GM18909 (cell line): ENCODE data around the gene GRIPAP1.

Experiments
- ATAC-seq: cut with Tn5 transposase; IDR thresholded peaks from one replicate; pipeline ENCODE4 v1.9.1; 2021; ENCODE audit warnings: mild to moderate bottlenecking; ENCODE audit not compliant: unreplicated experiment, poor library complexity

Gene GRIPAP1

DNA sequence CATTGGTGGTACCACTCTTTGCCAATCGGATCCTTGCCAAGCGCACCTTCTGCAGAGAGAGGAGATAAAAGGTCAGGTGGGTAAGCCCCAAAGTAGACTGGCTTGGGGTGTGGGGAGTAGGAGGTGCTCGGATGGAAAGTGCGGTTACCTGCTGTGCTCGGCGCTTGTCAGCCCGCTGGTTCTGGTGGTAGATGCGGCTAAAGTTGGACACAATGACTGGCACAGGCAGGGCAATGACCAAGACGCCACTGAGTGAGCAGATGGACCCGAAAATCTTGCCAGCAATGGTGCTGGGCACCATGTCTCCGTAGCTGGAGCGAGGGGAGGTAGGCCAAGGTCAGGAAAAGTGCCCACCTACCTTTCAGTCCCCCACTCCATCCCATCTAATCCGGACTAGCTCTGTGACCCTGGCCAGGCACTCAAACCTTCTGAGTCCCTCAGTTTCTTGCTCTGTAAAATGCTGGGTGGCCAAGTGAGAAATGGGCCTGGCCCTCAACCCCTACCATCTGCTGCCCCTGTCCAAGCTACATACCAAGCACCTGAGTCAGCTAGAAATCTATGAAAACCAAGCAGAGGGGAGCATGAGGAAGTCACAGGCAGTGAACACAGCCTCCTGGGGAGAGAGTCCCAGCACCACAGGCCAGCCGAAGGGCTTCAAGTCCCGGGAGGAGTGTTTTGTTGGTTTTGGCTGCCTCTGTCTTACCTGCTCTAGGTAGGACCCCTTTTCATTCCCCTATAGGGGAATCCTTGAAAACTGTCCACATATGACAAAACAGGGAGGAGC, 35.1 kb downstream of the GRIPAP1 start:
- ATAC-seq = no peak

DNA sequence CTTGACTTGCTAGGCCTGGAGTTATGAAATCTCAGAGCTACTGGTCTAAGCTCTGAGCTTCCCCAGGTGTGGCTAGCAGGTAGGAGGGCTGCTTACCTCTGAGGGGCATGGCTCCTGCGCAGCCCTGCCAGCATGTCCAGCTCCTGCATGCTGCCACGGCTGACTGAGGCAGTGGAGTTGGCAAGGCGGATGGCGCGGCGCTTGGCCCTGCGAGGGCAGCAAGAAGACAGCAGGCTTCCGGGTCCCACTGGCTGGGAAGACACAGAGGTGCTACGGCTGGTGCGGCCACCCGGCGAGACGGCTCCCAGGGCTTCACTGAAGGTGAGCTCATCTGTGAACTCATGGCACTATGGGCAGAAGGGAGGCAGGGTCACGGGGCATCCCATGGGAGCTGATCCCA, 36.1 kb downstream of the GRIPAP1 start:
- no peak for ATAC-seq

DNA sequence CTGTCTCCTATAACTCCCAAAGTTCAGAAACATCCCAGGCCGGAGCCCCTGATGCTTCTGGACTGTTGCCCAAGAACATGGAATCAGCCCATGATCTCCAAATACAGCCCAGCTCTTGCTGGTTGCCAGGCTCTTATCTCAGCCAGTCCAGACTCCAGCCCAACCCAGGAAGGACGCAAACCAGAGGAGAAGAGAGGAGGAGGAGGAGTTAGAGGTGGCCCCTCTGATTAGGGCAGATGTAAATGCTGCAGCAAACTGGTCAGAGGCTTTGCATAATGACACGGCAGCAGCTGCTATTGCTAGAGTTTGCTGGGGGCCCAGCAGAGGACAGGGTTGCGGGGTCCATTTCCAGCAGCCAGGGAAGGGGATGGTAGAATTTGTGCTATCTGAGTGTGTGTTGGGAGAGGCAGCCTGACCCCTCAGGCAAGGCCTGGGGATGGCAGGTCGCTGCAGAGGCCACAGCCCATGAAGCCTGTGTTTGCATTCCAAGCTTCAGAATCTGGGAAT, 40.4 kb downstream of the GRIPAP1 start:
- ATAC-seq = no peak

DNA sequence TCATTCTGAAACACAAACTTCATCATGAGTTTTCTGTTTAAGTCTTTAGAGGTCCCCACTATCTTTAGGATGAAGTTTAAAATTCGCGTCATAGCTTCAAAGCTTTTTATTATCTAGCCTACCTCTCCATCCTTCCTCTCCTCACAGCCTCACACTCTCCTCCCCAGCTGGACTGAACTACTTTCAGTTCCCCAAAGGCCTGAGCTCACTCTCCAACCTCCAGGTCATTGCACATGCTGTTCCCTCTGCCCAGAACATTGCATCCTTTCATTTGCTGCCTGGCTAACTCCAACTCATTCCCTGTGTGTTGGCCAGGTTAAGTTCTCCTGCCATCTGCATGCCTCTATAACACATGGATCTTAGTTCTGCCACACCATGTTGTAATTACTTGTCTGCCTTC, 41.8 kb downstream of the GRIPAP1 start:
- no peak for ATAC-seq

DNA sequence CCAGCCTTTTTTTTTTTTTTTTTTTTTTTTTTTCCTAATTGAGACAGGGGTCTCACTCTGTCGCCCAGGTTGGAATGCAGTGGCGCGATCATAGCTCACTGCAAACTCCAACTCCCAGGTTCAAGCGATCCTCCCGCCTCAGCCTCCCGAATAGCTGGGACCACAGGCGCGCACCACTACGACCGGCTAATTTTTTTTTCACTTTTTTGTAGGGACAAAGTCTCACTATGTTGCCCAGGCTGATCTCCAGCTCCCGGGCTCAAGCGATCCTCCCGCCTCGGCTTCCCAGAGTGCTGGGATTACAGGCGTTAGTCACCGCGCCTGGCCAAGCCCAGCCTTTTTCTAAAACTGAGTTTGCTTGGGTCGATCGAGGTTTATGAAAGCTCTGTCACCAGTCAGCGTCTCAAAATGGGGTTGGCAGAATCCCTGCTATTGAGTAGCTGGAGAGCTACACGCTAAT, 43.4 kb downstream of the GRIPAP1 start:
- no peak for ATAC-seq

DNA sequence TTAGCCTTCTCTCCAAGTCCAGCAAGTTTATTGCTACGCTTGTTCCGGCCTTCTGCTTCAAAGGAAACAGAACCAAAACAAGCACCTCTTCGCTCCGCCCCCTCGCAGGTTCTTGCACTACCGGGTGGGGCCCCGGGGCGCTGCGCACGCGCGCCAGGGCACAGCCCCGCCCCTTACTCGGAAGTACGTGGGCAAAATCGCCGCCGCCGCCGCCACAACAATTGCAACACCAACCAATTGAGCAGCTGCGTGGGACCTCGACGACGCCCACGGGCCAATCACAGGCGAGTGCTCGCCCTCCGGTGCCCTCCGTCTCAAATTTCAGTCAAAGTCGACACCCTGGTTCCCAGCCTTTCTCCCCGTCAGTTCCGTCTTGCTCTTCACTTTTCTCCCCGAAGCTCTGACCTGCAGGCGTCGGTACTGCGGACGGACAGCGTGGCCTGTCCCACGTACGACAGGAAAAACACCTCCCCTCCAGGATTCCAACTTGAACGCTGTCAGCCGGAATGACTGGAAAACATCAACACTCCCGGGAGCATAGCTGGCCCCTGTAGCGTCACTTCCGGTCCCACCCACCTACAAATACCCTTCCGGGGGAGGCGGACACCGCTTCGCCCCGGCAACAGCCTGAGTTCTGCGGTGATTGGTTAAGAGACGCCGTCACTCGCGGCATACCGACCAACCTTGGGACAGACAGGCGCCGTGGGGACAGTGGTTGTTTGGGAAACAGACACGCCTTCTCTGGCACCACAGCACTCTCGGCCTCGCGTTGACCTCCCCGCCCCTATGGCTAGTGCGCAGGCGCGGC, 44.0 kb downstream of the GRIPAP1 start:
- peak; percentile 85 for ATAC-seq

DNA sequence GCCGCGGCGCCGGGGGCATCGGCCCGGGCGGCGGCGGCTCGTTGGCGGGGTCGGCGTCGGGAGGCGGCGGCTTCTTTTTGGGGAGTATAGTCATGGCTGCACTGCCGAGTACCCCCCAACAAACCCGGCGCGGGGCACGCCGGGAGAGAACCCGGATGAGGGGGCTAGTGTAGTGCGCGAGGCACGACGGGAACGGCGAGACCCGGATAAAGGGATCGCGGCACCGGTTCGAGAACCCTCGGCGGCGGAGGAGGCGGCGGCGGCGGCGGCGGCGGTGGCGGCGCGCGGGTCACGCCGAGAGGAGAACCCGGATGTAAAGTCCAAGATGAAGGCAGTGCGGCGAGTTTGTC, 44.6 kb downstream of the GRIPAP1 start, which contains the start of gene OTUD5:
Gene OTUD5, minus strand, starts transcription at position 131 of the 350 bp plus-strand sequence. Its CDS starts 37 bp downstream, at position 94.
- ATAC-seq = peak; percentile 47

DNA sequence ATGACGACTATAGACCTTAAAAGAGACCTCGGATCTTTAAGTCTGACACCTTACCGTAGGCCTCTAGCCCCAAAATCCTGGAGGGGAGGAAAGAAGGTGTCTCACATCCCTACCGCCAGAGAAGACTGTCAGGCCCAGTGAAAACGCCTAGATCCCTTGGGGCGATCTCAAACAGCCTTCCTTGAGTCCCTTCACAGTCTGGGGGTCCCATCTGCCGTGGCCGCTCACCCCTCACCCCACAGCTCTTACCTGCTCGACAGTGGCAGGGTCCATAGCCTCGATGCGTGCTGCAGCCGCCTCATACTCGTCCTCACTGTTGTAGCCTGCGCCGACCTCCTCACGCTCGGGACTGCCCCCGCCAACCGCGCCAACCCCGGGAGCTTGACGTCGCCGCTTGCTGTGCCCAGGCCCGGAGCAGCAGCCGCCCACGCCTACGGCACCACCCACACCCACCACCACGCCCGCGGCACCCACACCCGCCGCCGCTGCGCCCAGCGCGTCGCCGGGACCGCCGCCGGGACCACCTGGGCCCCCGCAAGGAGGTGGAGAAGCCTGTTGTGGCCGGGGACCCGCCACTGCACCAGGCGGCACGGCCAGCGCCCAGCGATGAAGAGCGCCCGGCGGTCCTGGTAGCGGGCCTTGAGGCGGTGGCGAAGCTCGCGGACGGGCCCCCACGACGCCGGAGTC, 45.2 kb downstream of the GRIPAP1 start:
- ATAC-seq = no peak

DNA sequence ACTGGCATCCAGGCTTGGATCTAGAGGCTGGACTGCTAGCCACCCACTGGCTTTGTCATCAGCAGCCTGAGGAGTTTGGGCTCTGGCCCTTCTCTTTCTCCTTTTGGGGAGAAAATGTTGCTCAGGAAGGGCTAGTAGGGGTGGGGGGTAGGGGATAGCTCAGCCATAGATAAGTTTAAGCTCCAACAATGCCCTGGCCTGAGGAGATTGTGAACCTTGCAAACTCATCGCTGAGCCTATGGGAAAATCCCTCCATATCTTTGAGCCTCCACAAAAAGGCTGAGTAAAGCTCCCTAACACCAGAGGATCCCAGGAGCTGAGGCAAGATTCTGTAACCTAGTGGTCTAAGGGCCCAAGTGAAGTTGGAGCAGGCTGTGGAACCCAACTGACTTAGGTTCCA, 53.5 kb downstream of the GRIPAP1 start:
- ATAC-seq = no peak

DNA sequence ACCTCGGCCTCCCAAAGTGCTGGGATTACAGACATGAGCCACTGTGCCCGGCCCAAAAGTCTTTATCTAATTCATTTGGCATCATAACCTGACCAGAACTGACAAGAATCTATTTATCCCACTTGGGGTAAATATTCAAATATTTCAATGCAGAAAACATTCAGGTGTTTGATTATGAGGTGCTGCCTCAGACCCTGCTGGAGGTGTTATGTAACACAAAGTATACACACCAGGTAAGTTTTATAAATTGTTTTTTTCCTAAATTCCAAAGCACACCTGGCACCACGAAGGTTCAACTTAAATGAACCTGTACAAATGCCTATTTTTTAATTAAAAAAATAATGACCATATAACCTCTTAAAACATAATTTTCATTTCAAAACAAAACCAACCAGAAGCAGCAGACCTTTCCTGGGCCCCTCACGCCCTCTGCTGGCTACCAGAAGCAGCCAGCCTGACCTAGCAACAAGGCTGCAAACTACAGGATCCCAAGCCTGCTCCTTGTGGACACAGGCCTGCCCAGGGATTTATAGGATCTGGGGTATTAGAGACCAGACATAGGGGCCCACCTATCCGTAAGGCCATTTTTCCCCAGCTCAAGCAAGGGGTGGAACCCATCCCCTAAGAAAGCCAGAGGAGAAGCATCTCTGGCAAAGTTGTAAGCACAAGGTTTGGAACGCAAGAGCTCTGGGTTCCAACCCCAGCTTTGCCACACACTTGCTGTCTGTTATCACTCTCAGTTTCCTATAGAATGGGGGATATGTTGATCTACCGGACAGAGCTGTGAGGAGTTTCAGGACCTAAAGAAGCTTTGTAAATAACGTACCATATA, 56.3 kb downstream of the GRIPAP1 start:
- peak; percentile 65 for ATAC-seq

DNA sequence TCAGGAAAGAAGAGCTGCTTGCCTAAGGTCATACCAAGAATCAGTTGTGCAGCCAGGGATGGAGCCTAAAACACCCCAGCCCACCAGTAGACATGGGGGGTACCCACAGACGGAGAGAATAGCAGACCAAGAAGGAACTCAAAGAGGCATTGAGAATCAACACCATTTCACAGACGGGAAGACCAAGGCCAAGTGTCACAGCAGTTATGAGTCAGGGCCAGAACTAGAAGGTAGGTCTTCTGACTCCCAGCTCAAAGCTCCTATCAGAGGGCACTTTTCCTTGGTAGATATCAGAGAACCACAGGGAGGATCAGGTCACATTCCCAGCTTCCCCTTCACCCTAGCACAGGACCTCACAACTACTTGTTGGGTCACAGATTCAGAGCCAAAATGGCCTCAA, 59.2 kb downstream of the GRIPAP1 start:
- no peak for ATAC-seq

DNA sequence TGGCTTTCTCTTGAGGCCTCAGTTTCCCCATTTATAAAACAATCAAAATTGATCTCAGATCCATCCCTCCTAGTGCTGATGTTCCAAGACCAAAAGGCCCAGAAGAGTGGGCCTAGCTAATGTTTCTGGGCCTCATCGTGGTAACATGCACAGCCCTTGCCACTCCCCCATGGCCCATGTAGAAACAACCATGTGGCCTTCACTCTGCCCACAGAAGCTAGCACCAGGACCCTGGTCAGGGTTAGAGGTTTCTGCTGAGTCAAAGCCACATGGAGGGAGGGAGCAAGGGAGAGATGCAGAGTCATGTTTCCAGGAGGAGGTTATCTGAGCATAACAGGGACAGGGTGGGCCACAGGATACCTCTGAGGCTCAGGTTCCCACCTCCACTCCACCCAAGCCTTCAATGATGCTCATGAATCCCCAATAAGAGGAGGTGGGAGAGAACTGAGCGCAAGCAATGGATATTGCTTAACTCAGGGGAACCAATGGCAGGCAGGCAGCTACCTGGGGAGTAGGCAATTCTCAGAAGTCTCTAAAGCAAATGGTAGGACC, 61.6 kb downstream of the GRIPAP1 start:
- no peak for ATAC-seq

DNA sequence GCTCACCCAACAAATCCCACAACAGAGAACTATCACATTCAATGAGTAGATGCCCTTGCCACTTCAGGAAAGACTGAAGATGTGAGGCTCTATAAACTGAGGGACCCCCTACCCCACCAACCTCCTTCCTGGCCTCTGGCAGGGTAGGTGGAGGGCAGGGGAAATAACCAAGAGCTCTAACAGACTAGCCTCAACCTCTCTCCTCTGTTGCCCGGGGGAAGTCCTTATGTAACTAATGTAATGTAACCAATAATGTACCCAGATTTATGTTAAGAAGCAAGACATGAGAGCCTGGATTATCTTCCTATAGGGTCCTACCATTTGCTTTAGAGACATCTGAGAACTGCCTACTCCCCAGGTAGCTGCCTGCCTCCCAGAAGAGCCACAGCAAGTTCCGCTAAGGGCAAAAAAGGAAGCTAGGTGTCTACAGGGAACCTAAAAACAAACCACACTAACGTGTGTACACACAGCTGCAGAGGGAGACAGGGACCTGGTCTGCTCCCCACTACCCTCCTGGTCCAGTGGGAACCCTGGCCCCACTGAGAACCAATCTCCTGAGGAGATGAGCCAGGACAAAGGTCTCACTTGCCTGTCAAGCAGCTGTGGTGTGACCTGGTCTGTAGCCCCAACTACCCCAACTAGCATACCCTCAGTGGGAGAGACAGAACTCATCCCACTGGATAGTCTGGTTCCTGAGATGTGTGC, 62.4 kb downstream of the GRIPAP1 start:
- no peak for ATAC-seq

DNA sequence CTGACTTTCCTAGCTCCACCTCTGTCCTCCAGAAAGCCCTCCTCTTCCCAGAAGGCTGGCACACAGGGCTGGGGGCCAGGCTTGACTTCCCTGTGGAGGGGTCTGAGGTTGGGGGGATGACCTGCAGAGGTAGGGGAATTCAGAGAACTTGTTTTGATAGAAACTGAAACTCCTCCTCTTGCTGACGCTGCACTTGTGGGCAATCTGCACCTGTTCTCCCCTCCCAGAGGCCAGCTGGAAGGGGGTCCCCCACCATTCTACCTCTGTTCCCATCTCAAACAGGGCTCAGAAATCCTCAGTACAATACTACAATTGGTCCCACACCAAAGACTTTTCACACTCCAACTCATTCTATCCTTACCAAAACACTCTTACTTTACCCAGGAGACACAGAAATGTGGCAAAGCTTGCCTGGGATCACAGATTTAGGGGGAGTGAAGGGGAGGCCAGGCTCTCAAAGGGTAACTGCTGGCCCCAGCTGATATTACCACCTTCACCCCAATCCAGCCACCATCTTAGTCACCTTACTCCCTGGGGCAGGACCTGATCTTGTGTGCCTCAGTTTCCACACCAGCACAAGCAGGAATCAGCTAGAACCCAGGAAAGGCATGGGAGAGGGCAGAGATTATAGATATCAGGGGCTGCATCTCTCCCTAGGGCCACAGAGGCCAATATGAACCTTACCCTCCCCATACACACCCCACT, 63.2 kb downstream of the GRIPAP1 start:
- ATAC-seq = peak; percentile 60

DNA sequence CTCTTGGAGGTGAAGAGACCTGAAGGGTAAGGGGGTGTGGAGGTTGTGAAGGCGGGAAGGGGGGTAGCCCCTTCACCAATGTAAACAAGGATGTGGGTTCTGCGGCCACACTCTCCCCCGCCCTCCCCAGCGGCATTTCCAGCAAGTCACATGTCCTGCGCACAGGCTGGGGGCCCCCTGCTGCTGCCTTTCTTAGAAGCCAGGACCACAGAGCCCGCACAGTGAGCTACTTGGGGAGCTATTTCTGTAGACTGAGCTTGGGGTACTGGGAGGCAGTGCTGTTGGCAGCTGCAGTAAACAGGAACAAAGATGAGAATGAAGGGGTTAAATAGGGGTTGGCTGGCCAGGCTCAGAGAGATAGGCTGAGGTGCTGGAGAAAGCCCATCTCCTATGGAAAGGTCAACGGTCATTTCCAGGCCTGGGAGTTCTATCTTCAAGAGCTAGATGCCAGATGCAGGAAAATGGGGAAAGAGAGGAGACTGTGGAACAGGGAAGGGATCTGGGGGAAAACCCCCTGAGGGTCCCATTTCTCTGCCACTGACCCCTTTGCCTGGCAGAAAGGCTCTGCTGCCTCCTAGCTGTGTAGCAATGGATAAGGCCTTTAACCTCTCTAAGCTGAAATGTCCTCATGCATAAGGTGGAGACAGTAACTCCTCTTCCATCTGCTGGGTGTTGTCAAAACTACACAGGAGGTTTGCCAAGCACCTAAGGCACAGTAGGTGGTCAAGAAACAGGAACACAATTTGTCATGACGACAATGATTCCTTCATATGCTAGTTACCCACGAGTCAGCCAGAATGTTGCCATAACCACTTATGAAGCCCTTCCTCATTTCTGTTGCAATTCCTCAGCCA, 64.8 kb downstream of the GRIPAP1 start:
- ATAC-seq = peak; percentile 64

DNA sequence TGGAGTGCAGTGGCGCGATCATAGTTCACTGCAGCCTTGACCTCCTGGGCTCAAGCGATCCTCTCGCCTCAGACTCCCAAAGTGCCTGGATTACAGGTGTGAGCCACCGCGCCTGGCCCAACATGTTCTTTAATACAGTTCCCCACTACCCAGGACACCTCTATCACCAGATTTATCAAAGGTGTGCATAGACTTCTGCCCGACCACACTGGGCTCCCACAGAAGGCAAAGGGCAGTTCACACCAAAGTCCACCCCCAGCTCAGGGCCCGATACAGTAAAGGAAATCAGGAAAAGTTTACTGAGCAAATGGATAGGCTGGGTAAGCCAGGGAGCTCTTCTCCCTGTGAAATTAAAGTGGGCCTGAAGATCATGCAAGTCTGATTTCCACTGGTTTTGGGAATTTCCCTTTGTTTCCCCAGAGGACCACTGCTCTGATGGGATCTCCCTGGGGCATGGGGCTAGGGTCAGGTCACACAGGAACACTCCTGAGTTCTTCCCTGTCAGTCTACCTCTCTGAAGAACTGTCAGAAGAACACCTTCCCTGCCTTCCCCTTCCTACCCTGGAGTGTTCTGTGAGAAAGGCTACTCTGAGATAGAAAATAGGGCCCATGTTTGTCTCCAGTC, 65.5 kb downstream of the GRIPAP1 start:
- ATAC-seq = no peak

DNA sequence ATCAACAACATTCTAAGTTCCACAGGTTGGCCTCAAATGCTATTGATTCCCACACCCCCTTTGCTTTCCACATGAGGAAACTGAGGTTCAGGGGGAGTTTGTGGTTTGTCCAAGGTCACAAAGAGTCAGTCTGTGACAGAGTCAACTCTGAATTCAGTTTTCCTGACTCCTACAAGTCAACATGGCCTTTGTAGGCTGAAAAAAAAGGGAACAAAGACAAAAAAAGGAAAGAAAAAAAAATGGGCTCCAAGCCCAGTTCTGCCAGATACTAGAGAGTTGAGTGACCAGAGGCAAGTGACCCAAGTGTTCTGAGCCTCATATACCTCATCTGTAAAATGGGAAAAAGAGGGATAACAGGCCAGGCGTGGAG, 66.8 kb downstream of the GRIPAP1 start:
- ATAC-seq = no peak
